ENCODE results near the gene IREB2. TPM values are rescaled to one million over a fixed set of nuclear protein-coding genes. Genes with fewer than 3 reads are reported as not detected.

IREB2 gene
- total RNA-seq, 2 experiments from 2014 or later = 84.3 to 89.0 TPM

GRCh38 chr15:78524230-78524629 is 86.2 kb downstream of the IREB2 start:
- CTCF ChIA-PET = no interaction called here
- DNase-seq = no peak
- intact Hi-C loops (cut with DNase I, micrococcal nuclease) = no loop called here

GRCh38 chr15:78527325-78527724 is 89.3 kb downstream of the IREB2 start:
- POLR2A ChIA-PET = interaction anchor here (0.7 kb wide), 1 partner anchor 14 kb away, joined by 3 read pairs; no protein-coding TSS in a partner anchor
- no peaks in the 10 kb centered on the region for H3K4me1 Mint-ChIP-seq (ENCODE audit: low read depth)

More at GRCh38 chr15:78524230-78524629, 86.2 kb downstream of the IREB2 start:
- H3K4me3 ChIP-seq (ENCODE audit: low read length) = no peak overlapping the region
- H3K36me3 ChIP-seq (ENCODE audit: insufficient read depth, low read length) = no peaks in the 10 kb centered on the region
- H3K4me1 ChIP-seq (ENCODE audit: insufficient read depth, low read length) = no peaks in the 10 kb centered on the region
- no peak for ATAC-seq (ENCODE audit: poor library complexity)
- POLR2A ChIA-PET = no interaction called here
- Mint-ChIP-seq H3K4me1 (ENCODE audit: low read depth) (no peaks in the 10 kb centered on the region), H3K27me3 (no peaks in the 10 kb centered on the region), H3K4me3 (no peak overlapping the region), H3K9me3 (no peaks in the 10 kb centered on the region), H3K27ac (no peak overlapping the region), H3K36me3 (ENCODE audit: low read depth) (peaks cover 6% of the 10 kb centered on the region)
- TF ChIP-seq CTCF (IDR thresholded peaks at IDR 0.05) = no peak
- no peak overlapping the region for H3K27ac ChIP-seq (ENCODE audit: low read depth in 1 of 2, low read length in 2 of 2)
- no peaks in the 10 kb centered on the region for H3K9me3 ChIP-seq (ENCODE audit: control insufficient read depth in 1 of 2, insufficient read depth in 1 of 2, low read length in 2 of 2)
- no peaks in the 10 kb centered on the region for H3K27me3 ChIP-seq (ENCODE audit: control insufficient read depth in 1 of 2, insufficient read depth in 2 of 2, low read length in 2 of 2)

GRCh38 chr15:78533331-78533730 is 95.3 kb downstream of the IREB2 start:
- DNase-seq = no peak

More at GRCh38 chr15:78527325-78527724, 89.3 kb downstream of the IREB2 start:
- Histone ChIP-seq H3K27ac (ENCODE audit: low read depth in 1 of 2, low read length in 2 of 2) (no peak overlapping the region), H3K4me3 (ENCODE audit: low read length) (no peak overlapping the region), H3K4me1 (ENCODE audit: insufficient read depth, low read length) (no peaks in the 10 kb centered on the region), H3K36me3 (ENCODE audit: insufficient read depth, low read length) (no peaks in the 10 kb centered on the region), H3K27me3 (ENCODE audit: control insufficient read depth in 1 of 2, insufficient read depth in 2 of 2, low read length in 2 of 2) (no peaks in the 10 kb centered on the region), H3K9me3 (ENCODE audit: control insufficient read depth in 1 of 2, insufficient read depth in 1 of 2, low read length in 2 of 2) (no peaks in the 10 kb centered on the region)
- H3K4me3 Mint-ChIP-seq = no peak overlapping the region
- no peaks in the 10 kb centered on the region for H3K9me3 Mint-ChIP-seq
- no peak for DNase-seq
- intact Hi-C loops (cut with DNase I, micrococcal nuclease) = no loop called here
- H3K36me3 Mint-ChIP-seq (ENCODE audit: low read depth) = no peaks in the 10 kb centered on the region
- H3K27ac Mint-ChIP-seq = no peak overlapping the region
- CTCF ChIA-PET = no interaction called here
- H3K27me3 Mint-ChIP-seq = no peaks in the 10 kb centered on the region
- no peak for ATAC-seq (ENCODE audit: poor library complexity)
- no peak for TF ChIP-seq CTCF (IDR thresholded peaks at IDR 0.05)

More at GRCh38 chr15:78533331-78533730, 95.3 kb downstream of the IREB2 start:
- Histone ChIP-seq H3K9me3 (ENCODE audit: control insufficient read depth in 1 of 2, insufficient read depth in 1 of 2, low read length in 2 of 2) (no peaks in the 10 kb centered on the region), H3K4me1 (ENCODE audit: insufficient read depth, low read length) (no peaks in the 10 kb centered on the region), H3K27me3 (ENCODE audit: control insufficient read depth in 1 of 2, insufficient read depth in 2 of 2, low read length in 2 of 2) (no peaks in the 10 kb centered on the region), H3K4me3 (ENCODE audit: low read length) (no peak overlapping the region), H3K36me3 (ENCODE audit: insufficient read depth, low read length) (no peaks in the 10 kb centered on the region), H3K27ac (ENCODE audit: low read depth in 1 of 2, low read length in 2 of 2) (no peak overlapping the region)
- ATAC-seq (ENCODE audit: poor library complexity) = no peak
- ChIA-PET CTCF (no interaction called here), POLR2A (no interaction called here)
- intact Hi-C loops (cut with DNase I, micrococcal nuclease) = loop anchor here in 1 of 2 experiments (10.0 kb wide), 1 partner anchor 371 kb away; no protein-coding TSS in a partner anchor
- H3K27ac Mint-ChIP-seq = no peak overlapping the region
- TF ChIP-seq CTCF (IDR thresholded peaks at IDR 0.05) = no peak
- H3K4me1 Mint-ChIP-seq (ENCODE audit: low read depth) = no peaks in the 10 kb centered on the region
- H3K9me3 Mint-ChIP-seq = no peaks in the 10 kb centered on the region
- H3K36me3 Mint-ChIP-seq (ENCODE audit: low read depth) = no peaks in the 10 kb centered on the region
- no peak overlapping the region for H3K4me3 Mint-ChIP-seq
- H3K27me3 Mint-ChIP-seq = no peaks in the 10 kb centered on the region

Data from CD4-positive, alpha-beta T cell (primary cell).